Retinal pigment epithelial cell (primary cell): ENCODE results near the gene SIRPG.

Source experiments
- DNase-seq: peaks from one replicate; pipeline ENCODE4 v3.0.0-alpha.2; 2010; ENCODE audit warnings: low read depth
- H3K4me3 ChIP-seq: 2 replicates; pipeline ENCODE4 v1.5.1; 2011; ENCODE audit warnings: mild to moderate bottlenecking, low read length, control low read depth, moderate library complexity
- CTCF ChIP-seq: conservative IDR thresholded peaks from 2 replicates; pipeline ENCODE4 v1.5.1; 2011; ENCODE audit warnings: low read depth, low read length, control low read depth, inconsistent platforms

SIRPG gene

GRCh38 chr20:1685304-1686052 is 27.9 kb upstream of the SIRPG start:
- H3K4me3 ChIP-seq: no peak overlapping the region
- DNase-seq: no peak
- no peak for TF ChIP-seq CTCF

- DNase-seq: no peak
- H3K4me3 ChIP-seq: no peak overlapping the region
- no peak for TF ChIP-seq CTCF
Measured at GRCh38 chr20:1684872-1685271, 27.3 kb upstream of the SIRPG start.

- no peak overlapping the region for H3K4me3 ChIP-seq
- TF ChIP-seq CTCF: no peak
- DNase-seq: no peak
Measured at GRCh38 chr20:1676650-1677049, 19.1 kb upstream of the SIRPG start.

GRCh38 chr20:1674990-1675780 is 17.6 kb upstream of the SIRPG start:
- H3K4me3 ChIP-seq: no peak overlapping the region
- no peak for DNase-seq
- TF ChIP-seq CTCF: no peak

GRCh38 chr20:1674361-1674760 is 16.8 kb upstream of the SIRPG start:
- DNase-seq: no peak
- H3K4me3 ChIP-seq: no peak overlapping the region
- TF ChIP-seq CTCF: no peak

- no peak for TF ChIP-seq CTCF
- H3K4me3 ChIP-seq: no peak overlapping the region
- no peak for DNase-seq
Measured at GRCh38 chr20:1673424-1673823, 15.8 kb upstream of the SIRPG start.

GRCh38 chr20:1672728-1673127 is 15.1 kb upstream of the SIRPG start:
- DNase-seq: no peak
- no peak overlapping the region for H3K4me3 ChIP-seq
- no peak for TF ChIP-seq CTCF
